ENCODE measurements around the gene CHTF8. TPM values are rescaled to one million over a fixed set of nuclear protein-coding genes. Genes with fewer than 3 reads are reported as not detected.

The CHTF8 gene
- polyA plus RNA-seq, 1 donor (not counting 4 experiments of a cell fraction or from before 2014, with no cell fraction given), result 96.0 TPM

DNA sequence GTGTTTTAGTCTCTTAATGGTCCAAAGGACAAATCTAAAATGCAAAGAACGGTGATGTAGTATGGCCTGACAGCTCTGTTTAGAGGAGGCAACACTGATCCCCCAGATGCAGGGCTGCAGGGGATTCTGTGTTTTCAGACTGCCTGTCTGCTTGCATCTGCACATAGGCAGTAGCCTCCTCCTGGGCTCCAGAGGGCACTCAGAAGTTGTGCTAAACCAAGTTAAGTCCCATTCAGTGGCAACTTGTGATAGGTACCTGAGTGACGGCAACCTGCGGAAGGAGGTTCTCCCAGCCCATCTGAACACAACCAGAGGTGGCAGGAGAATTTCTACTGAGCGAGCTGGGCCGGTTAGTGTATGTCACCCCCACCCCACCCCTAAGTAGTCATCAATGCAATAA lies 17.0 kb downstream of the CHTF8 start:
- Histone ChIP-seq H3K4me3 (ENCODE audit: control insufficient read depth in 2 of 3, extremely low read depth in 1 of 3, insufficient read depth in 2 of 3, low read depth in 1 of 3, low read length in 3 of 3) (no peak overlapping the region), H3K27me3 (ENCODE audit: control insufficient read depth, extremely low read depth, insufficient read depth, low read length) (no peaks in the 10 kb centered on the region), H3K9me1 (ENCODE audit: control insufficient read depth, extremely low read depth, insufficient read depth, low read length) (peaks cover 3% of the 10 kb centered on the region), H3K27ac (ENCODE audit: control insufficient read depth, insufficient read depth, low read length) (no peak overlapping the region), H3K36me3 (ENCODE audit: control insufficient read depth in 2 of 2, extremely low read depth in 1 of 2, insufficient read depth in 2 of 2, low read length in 2 of 2) (peaks cover 53 to 61% of the 10 kb centered on the region in 2 experiments), H3K9me3 (ENCODE audit: control insufficient read depth, low read depth, low read length) (no peaks in the 10 kb centered on the region), H3K9ac (ENCODE audit: control insufficient read depth, extremely low read depth, insufficient read depth, low read length) (no peak overlapping the region), H3K4me2 (ENCODE audit: control insufficient read depth, extremely low read depth, insufficient read depth, low read depth, low read length) (no peak overlapping the region), H3K4me1 (ENCODE audit: control insufficient read depth, extremely low read depth, insufficient read depth, low read length) (peaks cover 10% of the 10 kb centered on the region), H2AFZ (ENCODE audit: control insufficient read depth, low read length) (no peak overlapping the region), H4K20me1 (ENCODE audit: control insufficient read depth, extremely low read depth, insufficient read depth, low read length) (peaks cover 43% of the 10 kb centered on the region), H3K79me2 (ENCODE audit: control insufficient read depth, insufficient read depth, low read length) (peaks cover 40% of the 10 kb centered on the region)
- FAIRE-seq (no peak), DNase-seq (ENCODE audit: low read depth, low spot score) (no peak)
- dilution Hi-C loops (cut with MboI; ENCODE audit: extremely low pct_ligation_motif_present, low sequenced_read_pairs), result no loop called here
- TF ChIP-seq, protein P1, sequence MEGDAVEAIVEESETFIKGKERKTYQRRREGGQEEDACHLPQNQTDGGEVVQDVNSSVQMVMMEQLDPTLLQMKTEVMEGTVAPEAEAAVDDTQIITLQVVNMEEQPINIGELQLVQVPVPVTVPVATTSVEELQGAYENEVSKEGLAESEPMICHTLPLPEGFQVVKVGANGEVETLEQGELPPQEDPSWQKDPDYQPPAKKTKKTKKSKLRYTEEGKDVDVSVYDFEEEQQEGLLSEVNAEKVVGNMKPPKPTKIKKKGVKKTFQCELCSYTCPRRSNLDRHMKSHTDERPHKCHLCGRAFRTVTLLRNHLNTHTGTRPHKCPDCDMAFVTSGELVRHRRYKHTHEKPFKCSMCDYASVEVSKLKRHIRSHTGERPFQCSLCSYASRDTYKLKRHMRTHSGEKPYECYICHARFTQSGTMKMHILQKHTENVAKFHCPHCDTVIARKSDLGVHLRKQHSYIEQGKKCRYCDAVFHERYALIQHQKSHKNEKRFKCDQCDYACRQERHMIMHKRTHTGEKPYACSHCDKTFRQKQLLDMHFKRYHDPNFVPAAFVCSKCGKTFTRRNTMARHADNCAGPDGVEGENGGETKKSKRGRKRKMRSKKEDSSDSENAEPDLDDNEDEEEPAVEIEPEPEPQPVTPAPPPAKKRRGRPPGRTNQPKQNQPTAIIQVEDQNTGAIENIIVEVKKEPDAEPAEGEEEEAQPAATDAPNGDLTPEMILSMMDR (optimal IDR thresholded peaks at IDR 0.05 in 1 of 3, IDR thresholded peaks at IDR 0.05 in 1 of 3, conservative IDR thresholded peaks at IDR 0.05 in 1 of 3; ENCODE audit: extremely low read depth in 1 of 3, insufficient read depth in 2 of 3, low read length in 3 of 3), result no peak
- TF ChIP-seq EZH2 (IDR thresholded peaks at IDR 0.05; ENCODE audit: low read length), result no peak

DNA sequence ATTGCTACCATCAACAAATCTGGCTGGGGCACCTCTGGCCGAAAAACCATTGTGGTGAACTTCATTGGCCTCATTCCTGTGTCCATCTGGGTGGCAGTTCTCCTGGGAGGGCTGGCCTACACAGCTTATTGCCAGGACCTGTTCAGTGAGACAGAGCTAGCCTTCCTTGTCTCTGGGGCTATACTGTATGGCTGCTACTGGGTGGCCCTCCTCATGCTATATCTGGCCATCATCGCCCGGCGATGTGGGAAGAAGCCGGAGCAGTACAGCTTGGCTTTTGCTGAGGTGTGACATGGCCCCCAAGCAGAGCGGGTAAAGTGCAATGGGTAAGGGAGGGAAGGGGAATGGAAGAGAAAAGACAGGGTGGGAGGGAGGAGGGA lies 17.4 kb downstream of the CHTF8 start:
- DNase-seq (ENCODE audit: low read depth, low spot score) (no peak), FAIRE-seq (no peak)
- H3K4me1 ChIP-seq (ENCODE audit: control insufficient read depth, extremely low read depth, insufficient read depth, low read length), result peaks cover 10% of the 10 kb centered on the region
- no peak for TF ChIP-seq EZH2 (IDR thresholded peaks at IDR 0.05; ENCODE audit: low read length)
- TF ChIP-seq, protein P1 (optimal IDR thresholded peaks at IDR 0.05 in 1 of 3, IDR thresholded peaks at IDR 0.05 in 1 of 3, conservative IDR thresholded peaks at IDR 0.05 in 1 of 3; ENCODE audit: extremely low read depth in 1 of 3, insufficient read depth in 2 of 3, low read length in 3 of 3), result no peak
- H3K27ac ChIP-seq (ENCODE audit: control insufficient read depth, insufficient read depth, low read length), result no peak overlapping the region
- no peak overlapping the region for H3K9ac ChIP-seq (ENCODE audit: control insufficient read depth, extremely low read depth, insufficient read depth, low read length)
- H3K9me1 ChIP-seq (ENCODE audit: control insufficient read depth, extremely low read depth, insufficient read depth, low read length), result peaks cover 3% of the 10 kb centered on the region
- H3K36me3 ChIP-seq (ENCODE audit: control insufficient read depth in 2 of 2, extremely low read depth in 1 of 2, insufficient read depth in 2 of 2, low read length in 2 of 2), result peaks cover 55 to 61% of the 10 kb centered on the region in 2 experiments
- no peak overlapping the region for H2AFZ ChIP-seq (ENCODE audit: control insufficient read depth, low read length)
- H3K9me3 ChIP-seq (ENCODE audit: control insufficient read depth, low read depth, low read length), result no peaks in the 10 kb centered on the region
- dilution Hi-C loops (cut with MboI; ENCODE audit: extremely low pct_ligation_motif_present, low sequenced_read_pairs), result no loop called here
- H3K27me3 ChIP-seq (ENCODE audit: control insufficient read depth, extremely low read depth, insufficient read depth, low read length), result no peaks in the 10 kb centered on the region
- H4K20me1 ChIP-seq (ENCODE audit: control insufficient read depth, extremely low read depth, insufficient read depth, low read length), result peaks cover 43% of the 10 kb centered on the region
- peaks cover 41% of the 10 kb centered on the region for H3K79me2 ChIP-seq (ENCODE audit: control insufficient read depth, insufficient read depth, low read length)
- H3K4me2 ChIP-seq (ENCODE audit: control insufficient read depth, extremely low read depth, insufficient read depth, low read depth, low read length), result no peak overlapping the region
- no peak overlapping the region for H3K4me3 ChIP-seq (ENCODE audit: control insufficient read depth in 2 of 3, extremely low read depth in 1 of 3, insufficient read depth in 2 of 3, low read depth in 1 of 3, low read length in 3 of 3)

Data from keratinocyte (primary cell).